NCI-H446 treated with DMSO at 0.1 percent for 48 hours (cell line): ENCODE measurements around the gene SUSD1.
A peak's percentile ranks its signal among the peaks of the same experiment; 100 is the strongest.
"Not testable (repeated sequence)": the region's sequence is repeated elsewhere in the genome, so short reads cannot be mapped to it uniquely, and the experiment has no call there.

Experiments used
- DNase-seq: peaks from one replicate; lab custom pipeline; 2025; lab: John Stamatoyannopoulos, UW

Gene SUSD1

DNA sequence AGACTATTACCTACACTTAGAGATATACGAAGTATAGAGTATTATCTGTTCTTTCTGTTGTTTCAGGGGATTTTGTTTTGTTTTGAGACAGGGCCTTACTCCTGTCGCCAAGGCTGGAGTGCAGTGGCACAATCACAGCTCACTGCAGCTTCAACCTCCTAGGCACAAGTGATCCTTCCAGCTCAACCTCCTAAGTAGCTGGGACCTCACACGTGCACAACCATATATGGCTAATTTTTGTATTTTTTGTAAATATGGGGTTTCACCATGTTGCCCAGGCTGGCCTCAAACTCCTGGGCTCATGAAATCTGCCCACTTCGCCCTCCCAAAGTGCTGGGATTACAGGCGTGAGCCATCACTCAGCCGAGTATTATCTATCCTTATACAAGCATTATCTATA lies 45.9 kb downstream of the SUSD1 start:
- no peak for DNase-seq

DNA sequence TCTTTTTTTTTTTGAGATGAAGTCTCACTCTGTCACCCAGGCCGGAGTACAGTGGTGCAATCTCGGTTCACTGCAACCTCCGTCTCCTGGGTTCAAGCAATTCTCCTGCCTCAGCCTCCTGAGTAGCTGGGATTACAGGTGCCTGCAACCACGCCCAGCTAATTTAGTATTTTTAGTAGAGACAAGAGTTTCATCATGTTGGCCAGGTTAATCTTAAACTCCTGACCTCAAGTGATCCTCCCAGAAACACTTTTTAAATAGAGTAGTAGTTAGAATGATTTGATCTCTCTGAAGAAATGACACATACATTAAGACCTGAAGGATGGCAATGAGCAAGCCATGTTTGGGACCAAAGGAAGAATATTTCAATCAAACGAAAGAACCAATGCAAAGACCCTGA lies 46.7 kb downstream of the SUSD1 start:
- not testable (repeated sequence) for DNase-seq

DNA sequence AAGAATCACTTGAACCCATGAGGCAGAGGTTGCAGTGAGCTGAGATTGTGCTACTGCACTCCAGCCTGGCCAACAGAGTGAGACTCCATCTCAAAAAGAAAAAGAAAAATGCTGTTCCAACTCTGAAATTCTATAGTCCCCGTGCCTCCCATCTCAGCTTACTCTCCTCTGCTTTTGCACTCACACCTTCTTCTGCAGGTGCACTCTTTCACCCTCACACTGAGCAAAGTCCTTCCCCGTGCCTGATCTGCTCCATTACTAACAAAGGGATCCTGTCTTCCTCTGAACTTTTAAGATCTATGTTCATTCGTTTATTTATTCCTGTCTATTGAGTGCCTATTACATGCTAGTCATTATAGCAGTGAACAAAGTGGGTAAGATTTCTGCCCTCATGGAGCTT lies 47.8 kb downstream of the SUSD1 start:
- DNase-seq, result no peak

DNA sequence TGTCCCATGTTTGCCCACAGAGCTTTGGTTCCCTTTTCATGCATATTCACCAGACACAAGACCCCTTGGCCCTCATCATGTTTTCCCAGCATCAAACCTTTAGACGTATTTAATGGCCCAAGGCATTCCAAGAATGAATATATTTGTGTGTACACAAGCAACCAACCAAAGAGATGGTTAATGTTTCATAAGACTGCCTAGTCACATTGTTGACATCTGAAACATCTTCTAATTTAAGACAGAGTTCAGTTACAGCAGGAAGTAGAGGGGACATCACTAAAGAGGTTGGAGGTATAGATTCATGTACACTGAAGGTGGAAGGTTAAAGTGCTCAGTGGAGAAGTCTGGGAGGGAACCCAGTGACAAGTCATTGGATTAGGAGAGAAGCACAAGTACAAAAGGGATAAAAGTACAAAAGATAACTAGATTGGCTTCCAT lies 49.1 kb downstream of the SUSD1 start:
- no peak for DNase-seq

DNA sequence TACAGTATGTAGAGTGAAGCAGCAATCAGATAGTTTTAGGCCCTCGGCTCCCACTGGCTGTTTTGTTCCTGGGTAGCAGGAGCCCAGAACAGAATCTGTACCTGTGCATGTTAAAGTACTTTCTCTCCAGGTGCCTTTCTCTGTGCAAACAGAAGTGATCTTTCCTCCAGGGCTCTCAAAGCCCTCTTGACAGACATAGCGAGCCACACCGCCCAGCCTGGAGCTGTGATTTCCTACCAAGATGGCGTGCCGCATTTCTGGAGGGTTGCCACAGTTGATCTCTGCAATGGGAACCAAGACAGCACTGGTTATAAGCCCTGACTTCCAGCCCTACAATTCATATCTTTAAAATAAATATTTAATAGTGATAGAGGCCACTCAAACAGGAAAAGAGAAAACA lies 50.9 kb downstream of the SUSD1 start:
- no peak for DNase-seq

DNA sequence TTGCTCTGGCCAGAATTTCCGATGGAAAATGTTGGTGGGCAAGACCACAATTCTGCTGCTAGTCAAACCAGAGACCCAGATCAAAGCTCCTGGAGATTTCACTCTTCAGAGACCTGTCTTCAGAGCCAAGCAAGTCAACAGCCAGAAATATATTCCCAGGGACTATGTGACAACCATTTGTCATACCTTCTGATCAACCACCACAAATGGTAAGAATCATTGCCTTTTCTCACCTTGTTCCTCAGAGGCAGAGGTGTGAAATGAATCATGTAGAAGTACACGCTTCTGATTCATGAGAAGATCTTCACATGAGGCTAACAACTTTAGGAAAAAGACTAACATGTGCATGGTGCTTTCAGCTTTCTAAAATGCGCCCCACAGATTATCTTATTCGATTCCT lies 53.5 kb downstream of the SUSD1 start:
- no peak for DNase-seq

DNA sequence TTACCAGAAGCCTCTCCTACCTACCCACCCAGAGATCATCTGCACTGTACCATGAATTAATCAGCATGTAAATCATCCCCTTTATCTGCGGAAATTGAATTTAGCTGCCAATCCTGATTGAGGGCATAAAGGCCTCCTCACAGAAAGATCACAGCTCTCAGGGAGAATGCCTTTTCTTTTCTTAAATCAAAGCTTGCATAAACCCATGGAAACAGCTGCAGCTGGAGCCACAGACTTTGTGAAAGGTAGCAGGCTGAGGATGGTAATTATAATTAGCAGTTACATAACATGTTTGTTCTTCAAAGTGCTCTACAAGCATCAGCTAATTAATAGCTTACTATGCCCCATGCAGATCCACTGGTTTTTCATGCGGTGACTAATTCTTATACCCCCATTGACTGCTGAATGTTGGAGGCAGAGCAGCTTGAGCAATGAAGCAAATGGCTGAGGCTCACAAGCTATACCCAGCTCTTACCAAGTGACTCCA lies 54.6 kb downstream of the SUSD1 start:
- DNase-seq, result no peak

DNA sequence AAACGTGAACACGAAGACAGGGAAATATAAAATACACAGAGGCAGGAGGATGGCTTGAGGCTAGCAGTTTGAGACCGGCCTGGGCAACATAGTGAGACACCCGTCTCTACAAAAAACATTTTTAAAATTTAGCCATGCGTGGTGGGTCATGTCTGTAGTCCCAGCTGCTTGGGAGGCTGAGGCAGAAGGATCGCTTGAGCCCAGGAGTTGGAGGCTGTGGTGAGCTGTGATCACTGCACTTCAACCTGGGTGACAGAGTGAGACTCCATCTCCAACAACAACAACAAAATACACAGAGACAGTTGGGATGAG lies 55.1 kb downstream of the SUSD1 start:
- DNase-seq, result no peak

DNA sequence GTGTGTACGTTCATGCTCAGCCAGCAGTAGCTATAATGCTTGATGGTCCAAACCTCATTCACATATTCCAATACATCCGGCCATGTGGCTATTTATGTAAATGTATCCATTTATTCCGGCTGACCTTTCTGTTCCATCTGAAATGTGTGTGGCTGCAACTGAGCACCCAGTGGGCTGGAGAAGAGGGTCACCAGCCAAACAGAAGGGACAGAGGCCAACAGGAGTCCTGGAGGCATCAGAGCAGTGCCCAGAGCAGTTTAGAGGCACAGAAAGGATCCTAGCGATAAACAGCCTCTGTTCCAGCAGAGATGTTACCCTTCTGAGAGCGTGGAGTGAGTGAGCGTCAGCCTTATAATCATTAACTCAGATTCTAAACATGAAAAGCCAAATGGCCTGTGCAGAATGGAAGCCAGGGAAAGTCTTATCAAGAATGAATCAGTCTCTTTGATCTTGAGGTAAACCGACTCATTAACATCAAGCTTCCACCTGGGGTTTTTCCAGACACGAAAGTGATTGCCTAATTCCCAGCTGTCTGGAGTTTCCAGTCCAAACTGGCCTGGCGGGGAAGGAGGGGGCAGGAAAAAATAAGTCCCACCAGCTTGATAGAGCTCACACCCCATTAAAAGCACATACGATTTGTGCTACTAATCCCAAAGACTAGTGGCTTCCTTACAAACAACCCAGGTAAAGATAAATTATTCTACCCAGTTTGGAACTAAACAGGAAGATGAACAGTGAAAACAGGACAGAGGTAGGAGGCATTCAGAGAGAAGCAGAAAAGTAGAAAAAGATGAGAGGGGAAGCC lies 55.7 kb downstream of the SUSD1 start:
- no peak for DNase-seq

DNA sequence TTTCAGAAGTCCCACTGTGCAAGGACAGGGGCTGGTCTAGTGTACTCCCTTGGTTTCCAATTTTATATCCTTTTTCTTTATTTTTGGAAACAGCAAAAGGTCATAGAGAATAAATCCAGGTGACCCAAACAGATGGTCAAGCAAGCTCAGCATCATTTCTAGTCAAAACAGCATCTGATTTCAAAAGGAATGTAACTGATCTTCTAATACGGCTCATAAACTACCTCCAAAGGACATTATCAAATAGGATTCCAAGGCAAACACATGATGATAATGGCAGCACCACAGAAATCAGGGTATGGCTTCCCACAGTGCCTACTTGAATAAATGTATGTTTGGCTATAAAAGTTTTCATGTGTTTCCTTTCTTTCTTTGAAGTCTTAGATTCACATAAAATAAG lies 57.1 kb downstream of the SUSD1 start:
- no peak for DNase-seq

DNA sequence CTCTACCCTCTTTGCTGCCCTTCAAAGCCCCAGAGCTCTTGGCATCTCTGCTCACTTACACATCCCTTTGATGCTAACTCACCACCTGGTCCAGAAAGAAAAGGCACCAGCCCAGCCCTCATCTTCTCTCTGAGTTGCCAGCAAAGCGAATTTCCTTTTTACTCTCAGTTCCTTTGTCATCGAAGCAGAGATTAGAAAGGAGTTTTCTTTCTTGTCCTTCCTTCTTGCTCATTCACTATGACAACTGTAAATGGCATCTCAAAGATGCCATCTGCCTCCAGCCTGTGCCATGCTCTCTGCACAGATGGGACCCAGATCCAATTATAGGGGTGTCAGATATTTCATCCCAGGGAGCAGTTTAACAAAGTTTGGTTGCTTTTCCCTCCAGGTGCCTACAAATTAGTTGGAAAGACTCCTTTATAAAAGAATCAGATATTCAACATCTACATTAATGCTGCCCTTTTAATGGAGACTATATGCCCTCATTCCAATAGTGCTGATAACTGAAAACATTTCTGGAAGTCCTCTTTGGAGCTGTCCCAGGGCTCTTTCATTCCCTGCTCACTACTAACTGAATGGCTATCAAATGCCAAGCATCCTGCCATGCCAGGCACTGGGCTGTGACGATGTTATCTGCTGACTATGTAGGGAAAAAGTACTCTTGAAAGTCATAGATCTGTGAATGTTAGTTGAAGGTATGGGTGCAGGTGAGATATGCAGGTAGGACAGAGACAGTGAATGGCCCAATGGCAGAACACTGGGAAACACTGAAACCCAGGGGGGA lies 58.9 kb downstream of the SUSD1 start:
- DNase-seq, result no peak

DNA sequence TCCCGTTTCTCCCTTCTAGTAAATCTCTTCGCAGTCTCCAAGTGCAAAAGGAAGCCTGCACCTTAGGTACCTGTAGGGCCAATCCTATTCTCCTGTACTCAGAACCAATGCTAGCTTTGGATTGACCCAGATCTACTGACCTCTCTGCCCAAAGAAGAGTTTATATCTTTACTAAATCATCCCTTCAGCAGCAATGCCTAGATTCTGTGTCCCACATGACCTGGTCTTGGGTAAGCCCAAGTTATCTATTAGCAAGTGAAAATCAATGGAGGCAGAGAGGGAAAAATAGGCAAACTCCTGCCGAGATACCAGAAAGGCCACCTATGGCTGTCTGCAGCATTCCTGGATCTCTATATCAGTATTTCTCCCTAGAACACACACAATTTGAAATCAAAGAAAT lies 60.0 kb downstream of the SUSD1 start:
- no peak for DNase-seq

DNA sequence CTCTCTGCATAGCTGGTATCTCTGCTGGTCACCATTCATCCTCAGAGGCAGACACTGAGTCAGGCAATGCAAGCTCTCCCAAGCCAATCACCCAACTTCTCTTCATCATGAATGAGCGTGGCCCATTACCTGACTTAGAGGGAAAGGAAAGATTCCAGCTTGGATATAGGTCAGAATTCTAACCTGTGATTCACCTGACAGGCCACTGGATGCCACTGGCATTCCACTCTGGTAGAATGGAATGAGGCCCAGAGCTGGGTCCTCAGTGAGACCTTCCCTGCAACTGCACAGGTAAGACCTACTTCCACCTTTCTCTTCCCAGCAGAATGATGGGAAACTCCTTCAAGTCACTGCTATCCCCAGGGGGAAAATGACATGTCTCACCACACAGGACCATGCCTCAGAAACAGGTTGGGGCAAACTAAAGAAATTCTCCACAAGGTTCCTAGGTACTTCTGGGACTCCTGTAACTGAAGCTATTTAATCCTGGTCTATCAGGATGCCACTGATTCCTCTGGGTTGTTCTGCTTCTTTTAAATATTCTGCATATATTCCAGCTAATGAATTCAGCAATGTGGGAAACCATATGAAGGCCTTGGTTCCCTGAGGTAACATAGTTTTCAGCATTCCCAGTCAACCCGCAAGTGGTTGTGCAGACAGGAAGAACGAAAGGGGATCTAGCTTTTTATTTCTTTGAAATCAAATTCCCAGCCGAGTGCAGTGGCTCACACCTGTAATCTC lies 62.0 kb downstream of the SUSD1 start:
- no peak for DNase-seq

DNA sequence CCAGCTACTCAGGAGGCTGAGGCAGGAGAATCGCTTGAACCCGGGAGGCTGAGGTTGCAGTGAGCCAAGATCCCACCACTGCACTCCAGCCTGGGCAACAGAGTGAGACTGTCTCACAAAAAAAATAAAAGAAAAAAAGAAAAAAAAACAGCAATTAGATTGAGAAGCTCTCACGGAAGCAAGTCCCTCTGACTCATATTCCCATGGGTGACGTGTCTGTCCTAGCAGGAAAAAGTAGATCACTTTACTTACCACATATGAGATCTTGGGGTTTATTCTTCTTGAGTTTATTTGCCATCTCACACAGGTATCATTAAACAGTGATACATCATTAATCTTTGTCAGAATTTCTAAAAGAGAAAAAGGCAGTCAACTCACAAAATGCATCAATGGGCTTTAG lies 62.6 kb downstream of the SUSD1 start:
- no peak for DNase-seq

DNA sequence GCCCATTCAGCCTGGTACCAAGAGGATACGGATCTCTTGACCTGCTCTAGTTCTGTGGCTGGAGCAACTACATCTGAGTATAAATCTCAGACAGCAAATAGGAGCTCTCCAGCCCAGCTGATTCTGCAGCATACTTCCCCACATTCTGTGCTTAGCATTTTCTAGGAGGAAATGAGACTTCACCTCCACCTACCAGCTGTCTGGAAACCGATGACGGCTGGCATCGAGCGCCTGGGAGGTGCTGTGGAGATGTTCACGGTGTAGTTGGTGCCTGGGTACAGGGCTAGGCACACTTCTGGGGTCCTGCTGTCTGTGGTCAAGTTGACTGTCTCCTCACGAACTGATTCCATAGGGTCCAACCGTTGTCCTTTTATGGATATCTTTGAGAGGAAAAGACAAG lies 63.6 kb downstream of the SUSD1 start:
- DNase-seq, result no peak

DNA sequence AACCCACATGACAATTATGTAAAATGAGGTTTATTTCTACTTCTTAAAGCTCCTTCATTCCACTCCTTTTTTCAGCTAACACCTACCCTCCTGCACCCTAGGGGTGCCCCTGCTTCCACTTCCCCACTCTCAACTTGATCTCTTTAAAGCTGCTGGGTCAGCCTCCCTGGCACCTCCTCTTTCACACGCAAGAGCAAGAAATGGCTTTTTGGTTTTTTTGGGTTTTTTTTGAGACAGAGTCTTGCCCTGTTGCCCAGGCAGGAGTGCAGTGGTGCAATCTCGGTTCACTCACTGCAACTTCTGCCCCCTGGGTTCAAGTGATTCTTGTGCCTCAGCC lies 64.4 kb downstream of the SUSD1 start:
- DNase-seq, result no peak

DNA sequence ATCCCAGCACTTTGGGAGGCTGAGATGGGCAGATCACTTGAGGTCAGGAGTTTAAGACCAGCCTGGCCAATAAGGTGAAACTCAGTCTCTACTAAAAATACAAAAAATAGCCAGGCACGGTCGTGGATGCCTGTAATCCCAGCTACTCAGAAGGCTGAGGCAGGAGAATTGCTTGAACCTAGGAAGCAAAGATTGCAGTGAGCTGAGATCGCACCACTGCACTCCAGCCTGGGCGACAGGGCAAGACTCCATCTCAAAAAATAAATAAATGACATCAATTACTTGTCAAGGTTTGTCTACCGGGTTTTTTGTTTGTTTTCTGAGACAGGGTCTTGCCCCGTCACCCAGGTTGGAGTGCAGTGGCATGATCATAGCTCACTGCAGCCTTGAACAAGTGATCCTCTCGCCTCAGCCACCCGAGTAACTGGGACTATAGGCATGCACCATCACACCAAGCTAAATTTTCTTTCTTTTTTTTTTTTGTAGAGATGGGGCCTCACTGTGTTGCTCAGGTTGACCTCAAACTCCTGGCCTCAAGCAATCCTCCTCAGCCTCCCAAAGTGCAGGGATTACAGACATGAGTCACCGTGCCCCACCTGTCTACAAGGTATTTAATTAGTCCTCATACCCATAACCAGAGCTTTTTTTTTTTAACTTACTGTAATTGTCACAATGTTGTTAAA lies 64.9 kb downstream of the SUSD1 start:
- no peak for DNase-seq

DNA sequence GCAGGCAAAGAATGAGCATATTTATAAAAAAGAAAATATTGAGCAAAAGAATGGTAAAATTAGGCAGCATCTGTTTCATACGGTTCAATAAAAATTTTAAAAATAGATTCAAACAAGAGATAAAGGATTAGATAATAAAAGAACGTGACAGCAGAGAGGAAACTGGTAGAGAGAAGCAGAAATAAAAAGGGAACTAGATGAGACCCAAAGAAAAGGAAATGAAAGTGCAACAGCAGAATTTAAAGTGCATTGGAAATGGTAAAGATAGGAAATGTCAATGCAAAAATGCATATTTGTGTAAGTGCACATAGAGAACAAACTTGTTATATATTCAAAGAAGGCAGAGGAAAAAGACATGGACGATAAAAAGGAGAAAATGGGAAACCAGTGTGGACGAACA lies 70.2 kb downstream of the SUSD1 start:
- no peak for DNase-seq

DNA sequence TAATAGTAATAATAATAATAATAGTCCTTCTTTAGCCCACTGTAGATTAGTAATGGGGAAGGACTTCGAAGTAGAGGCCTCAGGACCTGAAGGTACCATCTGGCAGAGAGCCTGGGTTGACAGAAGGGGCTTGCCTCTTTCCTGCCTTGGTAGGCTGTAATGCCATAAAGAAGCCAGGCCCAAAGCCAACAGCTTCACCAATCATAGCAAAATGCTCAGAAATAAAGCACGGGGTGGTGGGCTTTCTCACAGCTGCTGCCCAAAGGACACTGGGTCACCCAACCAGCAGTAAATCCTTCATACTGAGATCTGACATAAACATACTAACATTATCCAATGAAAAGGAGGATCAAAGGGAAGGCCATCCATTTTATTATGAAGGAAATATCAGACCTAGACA lies 70.7 kb downstream of the SUSD1 start:
- DNase-seq, result peak; percentile 34

DNA sequence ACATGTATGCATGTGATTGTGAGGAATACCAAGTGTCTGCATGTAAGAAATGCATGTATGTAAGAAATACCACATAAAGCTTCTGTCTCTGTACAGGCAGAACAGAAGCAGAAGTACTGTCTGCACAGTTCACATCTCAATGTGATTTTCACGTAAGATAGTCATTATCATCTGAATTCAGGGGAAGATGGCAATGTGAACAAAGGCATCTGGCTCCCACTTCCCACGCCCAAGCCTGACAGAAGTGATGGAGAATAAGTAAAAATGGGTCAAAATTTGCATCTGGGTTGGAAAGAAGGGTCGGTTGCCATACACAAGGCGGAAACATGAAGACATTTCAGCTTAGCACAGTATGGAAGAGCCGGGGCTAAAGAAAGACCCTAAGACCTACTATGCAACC lies 71.7 kb downstream of the SUSD1 start:
- no peak for DNase-seq

DNA sequence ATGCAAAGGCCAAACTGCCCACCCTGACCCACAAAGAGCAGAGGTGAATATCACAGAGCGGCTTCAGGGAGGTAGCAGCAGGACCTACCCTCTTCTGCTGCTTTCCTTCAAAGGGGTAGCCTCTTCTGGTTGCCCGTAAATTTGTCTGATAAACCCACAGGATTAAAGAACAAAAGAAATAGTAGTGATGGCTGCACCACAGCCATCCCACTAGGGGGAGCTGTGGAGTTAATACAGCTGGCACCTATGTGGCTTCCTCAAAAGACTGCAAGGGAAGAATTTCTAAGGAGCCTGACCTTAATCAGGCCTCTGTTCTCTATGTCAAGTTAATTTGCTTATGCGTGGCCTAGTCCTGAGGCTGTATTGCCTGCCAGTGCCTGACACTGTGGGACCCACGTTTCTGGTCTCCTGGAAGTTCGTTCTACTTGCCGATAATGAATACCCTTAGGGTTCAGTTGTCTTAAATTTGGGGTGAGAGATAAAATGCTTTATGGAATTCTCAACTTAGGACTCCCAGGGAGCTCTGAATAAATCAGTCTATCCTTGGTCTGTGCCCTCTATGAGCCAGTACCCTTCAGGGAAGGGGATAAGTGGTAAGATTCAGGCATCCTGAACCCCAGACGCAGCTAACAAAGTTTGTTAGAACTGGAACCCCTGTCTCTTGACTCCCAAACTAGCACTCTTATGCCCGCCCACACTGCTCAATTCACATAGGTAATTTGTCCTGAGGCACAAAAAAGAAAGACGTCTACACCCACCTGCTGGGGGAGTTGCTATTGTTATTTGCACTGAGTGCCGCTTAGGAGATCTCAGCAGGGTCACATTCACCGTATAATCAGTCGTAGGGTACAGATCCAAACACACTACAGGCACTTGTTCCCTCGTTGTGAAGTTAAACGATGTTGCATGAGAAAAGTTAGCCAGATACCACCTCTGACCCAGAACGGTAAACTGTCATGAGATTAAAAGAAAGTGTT lies 77.1 kb downstream of the SUSD1 start:
- peak; percentile 5 for DNase-seq
